Measurements from ENCODE around the gene ESR1. TPM values are rescaled to one million over a fixed set of nuclear protein-coding genes. Genes with fewer than 3 reads are reported as not detected.

Gene ESR1
- total RNA-seq, 3 donors from 2014 or later: 2.2 to 74.5 (median 67.5) TPM

GRCh38 chr6:151904631-151905030 is 97.1 kb downstream of the ESR1 start:
- H3K27ac ChIP-seq: no peak overlapping the region
- H3K9me3 ChIP-seq: no peaks in the 10 kb centered on the region
- H3K4me1 ChIP-seq: no peaks in the 10 kb centered on the region
- intact Hi-C loops (cut with DNase I; ENCODE audit: low total_unique reads): no loop called here
- H3K4me3 ChIP-seq: no peak overlapping the region
- TF ChIP-seq POLR2AphosphoS5 (IDR thresholded peaks at IDR 0.05) (no peak), POLR2A (IDR thresholded peaks at IDR 0.05) (no peak), CTCF (IDR thresholded peaks at IDR 0.05) (no peak)
- H3K36me3 ChIP-seq: no peaks in the 10 kb centered on the region
- no peak for DNase-seq (ENCODE audit: low spot score in 2 of 2)
- H3K27me3 ChIP-seq: no peaks in the 10 kb centered on the region

GRCh38 chr6:151905072-151905471 is 97.6 kb downstream of the ESR1 start:
- no peak for TF ChIP-seq CTCF (IDR thresholded peaks at IDR 0.05)
- TF ChIP-seq POLR2A (IDR thresholded peaks at IDR 0.05): no peak
- TF ChIP-seq POLR2AphosphoS5 (IDR thresholded peaks at IDR 0.05): no peak
- H3K4me1 ChIP-seq: no peaks in the 10 kb centered on the region
- H3K27ac ChIP-seq: no peak overlapping the region
- H3K36me3 ChIP-seq: no peaks in the 10 kb centered on the region
- DNase-seq (ENCODE audit: low spot score in 2 of 2): no peak
- no peaks in the 10 kb centered on the region for H3K9me3 ChIP-seq
- H3K27me3 ChIP-seq: no peaks in the 10 kb centered on the region
- no peak overlapping the region for H3K4me3 ChIP-seq
- intact Hi-C loops (cut with DNase I; ENCODE audit: low total_unique reads): no loop called here

- no peak overlapping the region for H3K27ac ChIP-seq
Measured at GRCh38 chr6:151905854-151906253, 98.4 kb downstream of the ESR1 start.

GRCh38 chr6:151911401-151911800 is 103.9 kb downstream of the ESR1 start:
- intact Hi-C loops (cut with DNase I; ENCODE audit: low total_unique reads): no loop called here
- H3K4me3 ChIP-seq: no peak overlapping the region
- no peak for DNase-seq (ENCODE audit: low spot score in 2 of 2)
- no peaks in the 10 kb centered on the region for H3K27me3 ChIP-seq
- H3K36me3 ChIP-seq: no peaks in the 10 kb centered on the region
- TF ChIP-seq POLR2A (IDR thresholded peaks at IDR 0.05) (no peak), CTCF (IDR thresholded peaks at IDR 0.05) (no peak), POLR2AphosphoS5 (IDR thresholded peaks at IDR 0.05) (no peak)
- H3K4me1 ChIP-seq: no peaks in the 10 kb centered on the region
- no peaks in the 10 kb centered on the region for H3K9me3 ChIP-seq
- no peak overlapping the region for H3K27ac ChIP-seq

More at GRCh38 chr6:151905854-151906253, 98.4 kb downstream of the ESR1 start:
- Histone ChIP-seq H3K36me3 (no peaks in the 10 kb centered on the region), H3K4me1 (no peaks in the 10 kb centered on the region), H3K9me3 (no peaks in the 10 kb centered on the region), H3K27me3 (no peaks in the 10 kb centered on the region), H3K4me3 (no peak overlapping the region)
- intact Hi-C loops (cut with DNase I; ENCODE audit: low total_unique reads): no loop called here
- TF ChIP-seq POLR2A (IDR thresholded peaks at IDR 0.05) (no peak), CTCF (IDR thresholded peaks at IDR 0.05) (no peak)
- DNase-seq (ENCODE audit: low spot score in 2 of 2): no peak

- no peak for TF ChIP-seq POLR2A (IDR thresholded peaks at IDR 0.05)
- TF ChIP-seq CTCF (IDR thresholded peaks at IDR 0.05): no peak
- no peak for TF ChIP-seq POLR2AphosphoS5 (IDR thresholded peaks at IDR 0.05)
- no peaks in the 10 kb centered on the region for H3K9me3 ChIP-seq
- intact Hi-C loops (cut with DNase I; ENCODE audit: low total_unique reads): no loop called here
- H3K27me3 ChIP-seq: no peaks in the 10 kb centered on the region
- no peaks in the 10 kb centered on the region for H3K4me1 ChIP-seq
- no peak overlapping the region for H3K4me3 ChIP-seq
- DNase-seq (ENCODE audit: low spot score in 2 of 2): no peak
- H3K27ac ChIP-seq: no peak overlapping the region
- no peaks in the 10 kb centered on the region for H3K36me3 ChIP-seq
Measured at GRCh38 chr6:151914484-151914883, 107.0 kb downstream of the ESR1 start.

All from breast epithelium (tissue), 4 donors.